Left renal cortex interstitium (tissue), 4 donors: Measurements from ENCODE around the gene CUEDC1. TPM values are rescaled to one million over a fixed set of nuclear protein-coding genes. Genes with fewer than 3 reads are reported as not detected.

ENCODE experiments used
- DNase-seq, 4 donors: peaks; one replicate each; pipeline ENCODE4 v3.0.0-alpha.2; 2013; ENCODE audit warnings: low read depth in 4 of 4, low spot score in 2 of 4, missing footprints in 1 of 4
- polyA plus RNA-seq, 4 donors: library from polyadenylated mRNA; unstranded; fragments of 120-200 nt; gene quantifications; one replicate each; pipeline ENCODE4 v1.2.1, GENCODE V29; 2013; ENCODE audit not compliant: insufficient read length in 4 of 4

Gene CUEDC1
- polyA plus RNA-seq, 4 donors, result 42.9 to 58.7 (median 52.2) TPM

DNA sequence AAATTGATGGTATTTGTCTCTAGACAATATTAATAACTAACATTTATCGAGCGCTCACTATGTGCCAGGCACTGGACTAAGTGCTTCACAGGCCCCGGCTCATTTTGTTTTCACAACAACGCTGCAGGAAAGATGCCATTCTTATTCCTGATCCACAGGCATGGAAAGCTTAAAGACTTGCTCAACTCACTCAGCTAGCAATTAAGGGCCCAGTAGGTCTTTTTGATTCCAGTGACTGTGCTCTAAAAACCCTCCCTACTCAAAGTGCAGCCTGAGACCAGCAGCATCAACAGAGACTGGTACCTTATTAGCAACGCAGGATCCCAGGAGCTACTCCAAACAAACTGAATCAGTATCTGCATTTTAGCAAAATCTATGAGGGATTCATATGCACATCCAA is 35.3 kb downstream of the CUEDC1 start:
- DNase-seq, result no peak

DNA sequence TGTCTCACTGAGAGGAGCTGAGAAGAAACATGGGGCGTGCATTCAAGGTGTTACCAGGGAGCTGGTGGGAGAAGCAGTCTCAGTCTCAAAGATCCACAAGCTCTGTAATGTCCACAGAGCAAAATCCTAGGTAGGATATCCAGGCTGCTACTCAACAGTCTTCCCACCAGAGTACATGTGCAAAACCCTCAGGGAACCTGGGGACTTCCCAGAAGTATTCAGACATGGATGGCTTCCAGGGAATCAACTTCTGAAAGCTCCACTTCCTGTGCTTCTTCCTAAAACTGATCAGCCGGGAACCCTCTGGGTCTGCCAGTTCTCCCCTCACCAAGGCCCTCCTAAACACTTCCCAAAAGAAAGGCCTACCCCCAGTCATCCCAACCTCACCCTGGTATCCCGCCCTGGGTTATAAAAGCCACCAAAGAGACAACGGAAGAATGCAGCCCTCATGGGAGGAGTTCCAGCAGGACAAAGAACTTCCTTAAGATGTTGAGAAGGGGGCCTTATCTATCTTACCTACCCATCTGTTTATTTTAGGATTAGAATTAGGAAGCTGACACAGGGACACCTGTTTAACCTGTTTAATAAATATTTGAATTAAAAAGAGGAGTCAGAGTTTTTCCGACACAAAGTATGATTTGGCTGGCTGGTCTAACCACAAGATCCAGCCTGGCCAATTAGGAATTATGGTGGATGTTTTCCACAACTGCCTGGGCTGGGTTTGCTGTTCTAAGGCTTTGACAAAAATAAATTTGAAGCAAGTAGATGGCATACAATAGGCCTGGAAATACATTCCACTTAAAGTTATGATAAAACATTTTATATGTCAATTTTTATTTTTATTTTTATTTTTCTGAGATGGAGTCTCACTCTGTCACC is 37.0 kb downstream of the CUEDC1 start:
- DNase-seq, result no peak

DNA sequence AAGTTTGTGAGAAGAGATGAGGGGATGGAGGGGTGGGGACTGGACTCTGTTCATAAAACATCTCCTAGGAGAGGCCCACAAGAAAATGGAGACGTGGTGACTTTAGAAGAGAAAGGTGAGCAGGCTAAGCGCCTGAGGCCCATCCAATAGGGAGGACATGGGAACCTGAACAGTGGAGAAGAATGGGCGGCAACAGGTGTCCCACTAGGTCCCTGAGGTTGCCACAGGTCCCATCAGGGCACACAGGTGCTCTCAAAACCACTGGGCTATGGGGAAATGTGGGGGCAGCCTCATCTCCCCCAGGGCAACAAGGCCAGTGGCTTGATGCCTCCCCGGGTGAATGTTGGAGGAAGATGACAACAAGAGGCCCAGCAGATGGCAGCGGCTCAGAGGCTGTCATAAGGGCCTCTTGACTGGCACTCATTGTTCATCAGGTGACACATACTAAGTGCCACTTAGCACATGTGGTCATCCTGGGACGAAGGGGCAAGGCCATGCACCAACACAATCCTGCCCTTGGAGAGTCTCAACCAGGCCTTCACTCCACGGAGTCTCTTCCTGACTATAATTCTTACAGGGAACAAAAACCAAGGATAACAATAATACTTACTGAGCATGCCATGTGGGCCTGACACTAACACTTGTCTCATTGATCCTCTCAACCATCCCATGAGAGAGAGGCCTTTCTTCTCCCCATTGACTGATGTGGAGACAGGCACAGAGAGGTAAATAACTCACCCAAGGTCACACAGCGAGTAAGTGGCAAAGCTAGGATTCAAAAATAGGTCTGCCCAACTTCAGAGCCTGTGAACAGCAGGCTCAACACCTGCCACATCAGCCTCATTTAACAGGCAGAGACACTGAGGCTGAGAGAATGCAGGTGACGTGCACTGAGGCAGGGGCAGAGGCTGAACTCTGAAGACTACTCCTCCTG is 38.0 kb downstream of the CUEDC1 start:
- DNase-seq, result no peak

DNA sequence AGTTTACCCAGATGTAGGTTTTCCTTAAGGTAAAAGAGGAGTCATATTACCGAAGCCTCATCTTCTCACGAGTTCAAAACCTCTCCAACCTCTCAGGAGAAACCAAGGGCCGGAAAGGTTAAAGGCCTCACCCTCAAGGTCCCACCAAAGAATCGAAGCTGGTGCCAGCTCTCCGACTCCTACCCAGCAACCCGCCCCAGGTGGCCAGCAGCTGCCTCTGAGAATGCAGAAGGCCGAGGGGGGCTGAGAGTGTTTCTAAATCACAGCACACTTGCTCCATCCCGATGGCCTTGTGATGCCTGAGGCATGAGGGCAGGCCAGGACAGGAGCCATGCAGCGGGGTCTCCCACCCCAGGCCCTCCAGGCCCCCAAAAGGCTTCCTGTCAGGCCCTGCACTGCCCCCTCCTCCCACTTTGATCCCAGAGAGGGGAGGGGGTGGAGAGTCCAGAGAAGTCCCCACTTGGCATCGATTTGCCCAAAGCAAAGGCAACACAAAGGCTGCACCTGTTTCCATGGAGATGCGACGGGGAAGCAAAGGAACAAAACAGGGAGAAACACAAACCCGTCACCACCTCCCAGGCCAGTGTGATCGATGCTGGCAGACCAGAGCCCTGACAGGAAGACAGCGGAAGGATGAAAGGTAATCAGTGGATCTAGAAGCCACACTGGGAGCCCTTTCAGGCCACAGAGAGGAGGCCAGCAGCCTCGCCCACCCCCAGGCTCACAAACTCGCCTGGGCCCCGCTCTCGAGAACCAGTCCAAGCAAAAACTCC is 39.0 kb downstream of the CUEDC1 start:
- DNase-seq, result no peak

DNA sequence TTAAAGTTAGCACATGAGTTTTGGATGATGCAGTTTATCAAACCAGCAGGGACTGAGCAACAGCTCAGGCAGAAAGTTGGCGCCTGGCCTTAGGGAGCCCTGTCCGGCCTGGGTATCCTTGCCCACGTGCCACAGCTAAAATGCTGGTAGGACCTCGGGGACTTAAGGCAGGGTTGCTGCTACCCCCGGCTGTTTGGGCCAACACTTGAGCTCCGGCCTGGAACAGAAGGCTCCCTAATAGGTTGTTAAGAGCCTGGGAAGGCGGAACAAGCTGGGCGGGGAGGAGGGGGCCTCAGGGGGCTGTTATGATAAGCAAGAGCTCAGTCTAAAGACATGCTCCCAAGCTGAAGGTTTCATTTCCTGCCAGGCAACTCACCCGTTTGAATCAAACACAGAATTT is 39.7 kb downstream of the CUEDC1 start:
- DNase-seq, result no peak

DNA sequence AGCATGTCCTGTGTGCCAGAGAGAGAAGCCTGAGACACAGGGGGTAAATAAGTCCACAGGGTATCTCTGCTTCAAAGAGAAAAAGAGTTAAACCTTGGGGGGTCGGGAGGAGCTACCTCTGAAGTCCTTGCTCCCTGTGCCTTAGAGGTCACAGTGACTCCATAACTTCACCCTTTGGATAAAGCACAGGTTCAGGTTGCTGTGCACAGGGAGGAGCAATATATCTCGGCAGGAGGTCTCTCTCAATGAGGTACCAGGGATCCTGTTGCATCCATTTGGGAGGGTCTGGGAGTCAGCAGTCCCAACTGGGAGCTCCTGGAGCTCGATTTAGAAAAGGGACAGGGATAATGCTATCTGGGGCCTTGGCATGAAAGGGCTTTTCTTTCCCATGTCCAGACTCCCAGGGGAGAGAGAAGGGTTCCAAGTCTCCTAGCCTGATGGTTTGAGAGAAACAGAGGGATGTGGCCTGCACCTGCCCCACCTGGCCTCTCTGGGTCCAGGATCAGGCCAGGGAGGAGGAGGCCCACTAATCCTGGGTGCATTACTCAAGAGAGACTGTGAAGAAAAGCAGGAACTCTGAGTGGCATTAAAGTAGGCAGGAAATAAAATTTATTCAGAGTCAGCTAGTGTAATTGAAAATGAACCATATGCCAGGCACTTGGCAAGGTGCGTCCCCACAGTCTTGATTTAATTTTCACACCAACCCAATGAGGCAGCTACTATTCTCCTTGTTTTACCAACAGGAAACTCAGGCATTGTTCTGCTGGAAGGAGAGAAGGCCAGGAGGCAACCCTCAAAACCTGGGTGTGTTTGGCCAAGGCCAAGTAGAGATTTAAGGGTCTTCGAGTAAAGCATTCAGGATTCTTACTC is 40.7 kb downstream of the CUEDC1 start:
- DNase-seq, result no peak

DNA sequence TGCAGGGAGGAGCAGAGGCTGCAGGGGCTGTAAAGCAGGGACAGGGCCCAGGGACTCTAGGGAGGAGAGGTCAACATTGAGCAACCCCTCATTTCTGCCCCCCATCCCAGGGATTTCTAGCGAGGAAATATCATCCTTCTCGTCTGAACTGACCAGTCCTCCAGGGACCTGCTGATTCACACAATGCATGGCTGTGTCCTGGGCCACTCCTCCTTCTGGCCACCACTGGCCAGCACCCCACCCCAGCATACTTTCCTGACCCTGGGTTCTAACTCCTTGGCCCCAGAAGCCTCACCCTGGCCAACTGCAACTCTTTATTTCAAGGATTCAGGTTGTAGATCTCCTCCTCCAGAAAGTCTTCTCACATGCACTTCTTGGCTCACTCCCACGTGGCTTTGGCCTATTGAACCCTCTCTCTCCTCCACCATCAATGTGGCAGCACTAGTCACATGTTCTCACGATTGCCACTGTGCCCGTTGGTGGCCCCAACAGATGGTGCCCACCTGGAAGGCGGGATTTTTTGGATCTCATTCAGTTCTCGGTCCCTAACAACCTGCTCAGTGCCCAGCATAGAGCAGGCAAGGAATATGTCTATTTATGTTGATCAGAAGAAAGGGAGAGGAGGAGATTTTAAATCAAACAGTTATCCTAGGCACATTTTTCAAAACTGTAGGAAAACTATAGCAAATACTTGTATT is 41.5 kb downstream of the CUEDC1 start:
- DNase-seq, result no peak

DNA sequence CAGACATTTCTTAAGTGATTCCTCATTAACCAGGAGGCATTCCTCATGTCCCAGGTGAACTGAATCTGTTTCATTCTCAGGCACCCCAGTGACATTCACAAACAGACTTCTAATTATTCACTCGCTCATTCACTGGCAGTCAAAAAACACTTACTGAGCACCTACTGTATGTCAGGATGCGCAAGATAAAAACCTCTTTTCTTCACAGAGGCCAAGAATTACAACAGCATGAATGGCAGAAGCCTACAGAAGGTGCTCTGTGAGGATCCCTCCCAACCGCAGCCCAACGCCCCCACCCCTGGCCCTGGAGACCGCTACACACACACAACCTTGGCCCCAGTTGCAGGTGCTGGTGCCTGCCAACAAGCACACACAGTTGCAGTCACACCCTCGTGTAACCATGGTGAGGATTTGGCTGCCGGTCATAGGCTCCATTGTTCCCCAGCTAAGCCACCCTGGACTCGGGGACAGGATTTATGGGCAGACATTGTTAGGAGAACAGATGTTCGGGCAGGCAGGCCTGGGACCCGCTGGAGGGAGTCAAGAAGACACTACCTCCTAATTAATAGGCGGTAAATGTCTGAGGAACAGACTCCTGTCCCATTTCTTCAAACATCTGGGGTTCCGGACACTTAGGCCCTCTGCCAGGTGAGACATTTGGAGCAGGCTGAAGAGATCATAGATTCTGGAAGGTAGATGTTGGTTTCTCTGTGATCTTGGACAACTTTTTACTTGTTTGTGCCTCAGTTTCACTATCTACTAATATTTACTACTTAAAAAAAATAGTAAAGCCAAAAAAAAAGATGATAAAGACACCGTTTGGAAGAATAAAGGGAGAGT is 43.2 kb downstream of the CUEDC1 start:
- no peak for DNase-seq

DNA sequence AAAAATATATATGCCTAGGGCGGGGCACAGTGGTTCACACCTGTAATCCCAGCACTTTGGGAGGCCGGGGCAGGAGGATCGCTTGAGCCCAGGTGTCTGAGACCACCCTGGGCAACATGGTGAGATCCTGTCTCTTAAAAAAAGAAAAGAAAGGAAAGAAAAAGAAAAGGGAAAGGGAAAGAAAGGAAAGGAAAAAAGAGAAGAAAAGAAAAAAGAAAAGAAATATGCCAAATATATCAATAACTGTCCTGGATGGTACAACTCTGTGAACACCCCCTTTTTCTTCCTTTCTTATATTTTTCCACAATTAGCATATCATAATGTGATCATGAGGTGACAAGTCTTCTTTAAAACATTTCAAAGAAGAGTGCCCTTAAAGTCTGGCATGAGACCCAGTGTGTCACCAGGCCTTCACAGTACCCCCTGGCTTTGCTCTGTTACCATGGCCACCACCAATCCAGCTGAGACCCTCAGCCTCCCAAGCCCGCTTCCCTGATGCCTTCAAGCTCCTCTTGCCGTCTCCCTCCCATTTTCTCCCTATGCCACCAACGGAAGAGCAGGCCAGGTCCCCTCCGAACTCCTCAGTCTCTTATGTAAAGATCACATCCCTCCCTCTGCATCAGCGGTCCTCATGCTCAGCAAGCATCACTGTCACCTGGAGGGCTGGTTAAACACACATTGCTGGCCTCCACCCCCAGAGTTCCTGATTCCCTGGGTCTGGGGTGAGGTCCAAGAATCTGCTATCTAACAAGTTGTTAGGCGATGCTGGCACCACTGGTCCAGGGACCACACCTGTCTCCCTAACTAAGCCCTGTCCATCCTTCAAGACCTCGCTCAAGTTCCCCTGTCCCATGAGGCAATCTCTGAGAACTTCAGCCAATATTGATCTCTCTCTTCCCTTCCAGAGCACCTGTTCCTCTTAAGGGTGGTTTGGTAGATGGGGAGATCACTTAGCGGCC is 44.5 kb downstream of the CUEDC1 start:
- no peak for DNase-seq

DNA sequence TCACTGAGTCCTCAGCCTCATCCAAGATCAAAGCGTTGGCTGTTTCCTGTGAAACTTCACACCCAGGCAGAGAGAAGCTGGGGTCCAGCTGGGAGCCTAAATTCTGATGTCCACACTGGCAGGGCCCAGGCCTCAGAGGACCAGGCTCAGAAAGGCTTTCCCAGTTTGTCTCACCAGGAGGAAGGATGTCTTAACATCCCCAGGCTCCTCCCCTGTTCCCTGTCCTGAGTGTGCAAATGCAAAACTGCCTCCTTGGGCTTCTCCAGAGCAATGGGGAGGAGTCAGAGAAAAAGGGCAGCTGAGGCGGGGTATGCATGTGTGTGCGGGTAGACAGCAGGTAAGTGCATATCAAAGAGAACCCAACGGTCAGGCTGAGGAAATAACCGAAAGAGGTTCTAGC is 45.7 kb downstream of the CUEDC1 start:
- no peak for DNase-seq

DNA sequence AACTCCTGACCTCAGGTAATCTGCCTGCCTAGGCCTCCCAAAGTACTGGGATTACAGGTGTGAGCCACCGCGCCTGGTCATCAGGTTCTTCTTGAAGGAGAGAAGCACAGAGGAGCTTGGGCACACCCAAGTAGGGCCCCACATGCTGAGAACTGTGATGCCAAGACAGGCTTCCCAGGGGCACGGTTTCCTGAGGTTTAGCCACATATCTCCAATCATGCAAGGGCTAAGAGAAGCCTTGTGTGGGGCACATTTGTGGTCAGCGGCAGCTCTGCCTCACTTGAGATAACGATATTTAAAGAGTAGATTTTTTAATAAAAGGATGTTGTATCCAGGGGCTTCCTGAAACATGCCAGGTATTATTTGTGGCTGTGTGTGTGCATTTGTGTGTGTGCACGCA is 46.9 kb downstream of the CUEDC1 start:
- no peak for DNase-seq

DNA sequence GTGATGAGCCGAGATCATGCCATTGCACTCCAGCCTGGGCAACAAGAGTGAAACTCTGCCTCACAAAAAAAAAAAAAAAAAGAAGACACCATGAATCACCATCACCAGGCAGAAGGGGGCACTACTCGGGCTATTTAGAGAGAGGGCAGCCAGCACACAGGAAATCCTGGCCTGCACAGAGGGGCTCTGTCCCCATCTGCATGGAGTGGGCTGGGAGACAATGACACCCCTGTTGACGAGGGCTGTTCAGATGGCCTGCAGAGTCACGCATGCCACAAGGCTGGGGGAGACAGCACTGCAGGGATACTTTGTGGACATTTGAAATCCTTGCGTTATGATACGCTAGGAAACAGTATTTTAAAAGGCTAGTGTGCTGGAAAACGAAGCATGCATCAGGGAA is 48.3 kb downstream of the CUEDC1 start:
- no peak for DNase-seq

DNA sequence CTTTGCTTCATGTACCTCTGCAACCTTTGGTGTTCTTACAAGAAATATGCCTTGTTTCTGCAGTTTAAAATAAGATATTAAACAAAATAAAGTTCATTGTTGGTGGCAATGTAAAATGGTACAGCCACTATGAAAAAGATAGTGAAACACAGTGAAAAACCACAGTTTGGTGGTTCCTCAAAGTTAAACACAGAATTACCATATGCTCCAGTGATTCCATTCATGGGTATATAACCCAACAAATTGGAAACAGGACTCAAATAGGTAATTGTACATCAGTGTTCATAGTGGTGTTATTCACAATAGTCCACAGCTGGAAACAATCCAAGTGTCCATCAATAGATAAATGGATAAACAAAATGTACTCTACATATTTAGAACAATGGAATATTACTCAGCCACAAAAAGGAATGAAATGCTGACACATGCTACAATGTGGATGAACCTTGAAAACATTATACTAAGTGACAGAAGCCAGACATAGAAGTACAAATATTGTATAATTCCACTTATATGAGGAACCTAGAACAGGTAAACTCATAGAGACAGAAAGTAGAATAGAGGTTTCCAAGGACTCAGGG is 49.2 kb downstream of the CUEDC1 start:
- no peak for DNase-seq

DNA sequence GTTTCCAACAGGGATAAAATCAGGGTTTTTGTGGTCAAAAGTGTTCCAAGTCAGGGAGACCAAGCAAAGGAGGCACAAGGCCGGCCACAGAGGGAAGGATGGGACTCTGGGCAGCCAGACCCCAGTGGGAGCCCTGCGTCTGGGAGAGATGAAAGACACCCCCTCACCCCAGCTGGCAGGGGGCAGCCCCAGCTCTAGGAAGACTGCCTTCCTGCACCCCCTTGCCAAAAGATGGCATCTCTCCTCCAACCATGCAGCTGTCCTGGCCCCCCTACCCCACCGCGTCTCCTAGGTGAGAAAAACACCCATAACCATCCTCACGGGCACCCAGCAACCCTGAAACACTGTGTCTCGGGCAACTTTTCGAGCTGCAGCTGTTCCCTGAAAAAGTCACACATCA is 51.3 kb downstream of the CUEDC1 start:
- no peak for DNase-seq

DNA sequence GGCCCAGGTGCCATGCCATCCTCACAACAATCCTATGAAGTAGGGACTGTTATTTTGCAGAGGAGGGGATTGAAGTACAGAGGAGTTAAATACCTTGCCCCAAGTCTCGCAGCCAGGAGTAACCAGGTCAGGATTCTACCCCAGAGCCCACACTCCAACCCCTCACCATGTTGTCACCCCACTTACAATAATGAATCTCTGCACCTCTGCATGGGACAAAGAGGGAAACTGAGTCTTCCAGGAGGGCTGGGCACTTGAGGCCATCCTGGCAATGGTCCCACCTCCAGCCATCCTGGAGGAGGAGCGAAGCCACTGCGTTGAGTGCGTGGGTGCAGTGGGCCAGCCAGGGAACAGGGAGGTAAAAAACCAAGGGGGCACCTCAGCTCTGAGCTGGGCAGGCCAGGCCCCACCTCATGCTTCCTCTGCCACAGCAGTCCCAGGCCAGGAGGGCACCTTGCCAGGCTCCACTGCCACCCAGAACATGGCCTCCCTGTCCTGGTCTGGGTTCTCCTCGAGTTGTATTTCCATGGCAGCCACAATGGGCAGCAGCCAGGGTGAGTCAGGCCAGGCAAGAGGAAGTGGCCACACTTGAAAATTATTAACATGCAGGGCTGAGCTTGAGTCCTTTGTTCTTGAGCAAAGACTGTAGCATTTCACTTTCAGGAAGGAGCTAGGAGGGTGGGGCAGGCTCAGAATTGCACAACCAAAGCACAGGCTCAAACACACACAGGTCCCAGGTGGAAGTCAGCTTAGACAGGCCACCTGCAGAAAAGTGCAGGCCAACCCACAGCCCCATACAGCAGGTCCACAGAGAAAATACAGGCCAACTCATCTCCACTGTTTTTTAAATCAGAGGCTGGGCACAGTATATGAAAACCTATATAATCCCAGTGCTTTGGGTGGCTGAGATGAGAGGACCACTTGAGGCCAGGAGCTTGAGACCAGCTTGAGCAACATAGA is 52.1 kb downstream of the CUEDC1 start:
- DNase-seq, result no peak
